ENCODE results near the gene KCNJ14.

The KCNJ14 gene

GRCh38 chr19:48511800-48512503 lies 56.6 kb downstream of the KCNJ14 start, which contains the start of gene LMTK3:
TSS of gene LMTK3 (minus strand) at chr19:48511835. CDS start at chr19:48511576, 259 bp downstream.
- H3K4me3 ChIP-seq (replicated peaks; ENCODE audit: low read depth, low read length): no peak within 1 kb of the TSS
- no peak for DNase-seq (ENCODE audit: extremely low read depth, low read depth)
- no peak for TF ChIP-seq CTCF (IDR thresholded peaks at IDR 0.05; ENCODE audit: low read depth, low read length, missing control alignments)

- peak overlapping the region; percentile 49 for H3K4me3 ChIP-seq (replicated peaks; ENCODE audit: low read depth, low read length)
- DNase-seq (ENCODE audit: extremely low read depth, low read depth): no peak
- TF ChIP-seq CTCF (IDR thresholded peaks at IDR 0.05; ENCODE audit: low read depth, low read length, missing control alignments): no peak
Observed at GRCh38 chr19:48512504-48513288, 57.3 kb downstream of the KCNJ14 start.

- TF ChIP-seq CTCF (IDR thresholded peaks at IDR 0.05; ENCODE audit: low read depth, low read length, missing control alignments): no peak
- peak overlapping the region; percentile 49 for H3K4me3 ChIP-seq (replicated peaks; ENCODE audit: low read depth, low read length)
- DNase-seq (ENCODE audit: extremely low read depth, low read depth): no peak
Observed at GRCh38 chr19:48513289-48514122, 58.1 kb downstream of the KCNJ14 start.

- no peak overlapping the region for H3K4me3 ChIP-seq (replicated peaks; ENCODE audit: low read depth, low read length)
- TF ChIP-seq CTCF (IDR thresholded peaks at IDR 0.05; ENCODE audit: low read depth, low read length, missing control alignments): no peak
- DNase-seq (ENCODE audit: extremely low read depth, low read depth): no peak
Observed at GRCh38 chr19:48514123-48514458, 58.7 kb downstream of the KCNJ14 start.

- no peak for DNase-seq (ENCODE audit: extremely low read depth, low read depth)
- TF ChIP-seq CTCF (IDR thresholded peaks at IDR 0.05; ENCODE audit: low read depth, low read length, missing control alignments): no peak
- no peak overlapping the region for H3K4me3 ChIP-seq (replicated peaks; ENCODE audit: low read depth, low read length)
Observed at GRCh38 chr19:48516536-48516935, 61.2 kb downstream of the KCNJ14 start.

All from HFF-Myc (cell line).